Esophagus (tissue), 2 donors: ENCODE results near the gene CHML. TPM values are rescaled to one million over a fixed set of nuclear protein-coding genes. Genes with fewer than 3 reads are reported as not detected.
"Not testable (repeated sequence)": the region's sequence is repeated elsewhere in the genome, so short reads cannot be mapped to it uniquely, and the experiment has no call there.

Experiments used
- H3K27ac ChIP-seq, 2 donors: one replicate each; pipeline ENCODE4 v1.5.1; 2013; ENCODE audit warnings: low read depth in 2 of 2, mild to moderate bottlenecking in 2 of 2, inconsistent platforms in 1 of 2, low read length in 1 of 2, moderate library complexity in 1 of 2
- H3K27me3 ChIP-seq, 2 donors: one replicate each; pipeline ENCODE4 v1.6.1; 2013; ENCODE audit warnings: low read length in 2 of 2, control low read depth in 1 of 2, mild to moderate bottlenecking in 1 of 2; ENCODE audit not compliant: insufficient read depth in 2 of 2, control insufficient read depth in 1 of 2
- H3K36me3 ChIP-seq, 2 donors: one replicate each; pipeline ENCODE4 v1.6.1; 2013; ENCODE audit warnings: low read length in 1 of 2; ENCODE audit not compliant: control insufficient read depth in 2 of 2, insufficient read depth in 2 of 2
- H3K4me1 ChIP-seq, 2 donors: one replicate each; pipeline ENCODE4 v1.6.1; 2013; ENCODE audit warnings: low read length in 1 of 2; ENCODE audit not compliant: control insufficient read depth in 2 of 2, insufficient read depth in 2 of 2
- H3K4me3 ChIP-seq, 2 donors: one replicate each; pipeline ENCODE4 v1.5.1; 2013; ENCODE audit warnings: low read length in 2 of 2, mild to moderate bottlenecking in 2 of 2, low read depth in 1 of 2, moderate library complexity in 1 of 2
- H3K9me3 ChIP-seq, 2 donors: one replicate each; pipeline ENCODE4 v1.6.1; 2013; ENCODE audit warnings: mild to moderate bottlenecking in 2 of 2, low read depth in 1 of 2, low read length in 1 of 2, moderate library complexity in 1 of 2; ENCODE audit not compliant: control insufficient read depth in 2 of 2, insufficient read depth in 1 of 2
- WGBS, 2 donors: extraction: QIAGEN DNeasy Blood & Tissue Kit; methylation state at CpG; one replicate each; pipeline ENCODE4 v1.1.7; 2013; 5-methylcytosine and 5-hydroxymethylcytosine counted together
- polyA plus RNA-seq, 2 donors: library from polyadenylated mRNA; stranded (reverse); fragments of 200-250 nt; gene quantifications; one replicate each; pipeline ENCODE4 v1.2.3, GENCODE V29; 2013
- donor health status: healthy with polysubstance abuse.
- donor health status: Bipolar disorder and iron deficiency.

CHML gene
- polyA plus RNA-seq, 2 donors: 1.3 to 1.6 TPM

GRCh38 chr1:241674805-241675384 lies 34.7 kb upstream of the CHML start:
- no peaks in the 10 kb centered on the region for H3K4me1 ChIP-seq
- no peaks in the 10 kb centered on the region for H3K27me3 ChIP-seq
- H3K9me3 ChIP-seq: no peaks in the 10 kb centered on the region
- WGBS, 2 donors: 93 to 96% methylated on average over 1 of the region's 1 CpG
- no peak overlapping the region for H3K27ac ChIP-seq
- H3K36me3 ChIP-seq: no peaks in the 10 kb centered on the region
- no peak overlapping the region for H3K4me3 ChIP-seq

- Histone ChIP-seq H3K9me3 (no peaks in the 10 kb centered on the region), H3K27me3 (no peaks in the 10 kb centered on the region), H3K27ac (no peak overlapping the region), H3K36me3 (no peaks in the 10 kb centered on the region), H3K4me1 (no peaks in the 10 kb centered on the region), H3K4me3 (no peak overlapping the region)
- 70 to 78% methylated on average over 1 of the region's 1 CpG for WGBS, 2 donors
Measured at GRCh38 chr1:241672301-241672700, 32.1 kb upstream of the CHML start.

- H3K27ac ChIP-seq: no peak overlapping the region
- no peaks in the 10 kb centered on the region for H3K27me3 ChIP-seq
- no peaks in the 10 kb centered on the region for H3K36me3 ChIP-seq
- no peak overlapping the region for H3K4me3 ChIP-seq
- 85 to 89% methylated on average over 3 of the region's 3 CpGs for WGBS, 2 donors
- no peaks in the 10 kb centered on the region for H3K9me3 ChIP-seq
- H3K4me1 ChIP-seq: no peaks in the 10 kb centered on the region
Measured at GRCh38 chr1:241666419-241666818, 26.2 kb upstream of the CHML start.

GRCh38 chr1:241660424-241660972 lies 20.3 kb upstream of the CHML start:
- WGBS, 2 donors: 83 to 86% methylated on average over 5 of the region's 5 CpGs
- no peaks in the 10 kb centered on the region for H3K27me3 ChIP-seq
- H3K4me1 ChIP-seq: no peaks in the 10 kb centered on the region
- H3K4me3 ChIP-seq: no peak overlapping the region
- no peak overlapping the region for H3K27ac ChIP-seq
- no peaks in the 10 kb centered on the region for H3K9me3 ChIP-seq
- H3K36me3 ChIP-seq: no peaks in the 10 kb centered on the region

GRCh38 chr1:241659016-241659415 lies 18.8 kb upstream of the CHML start:
- H3K4me1 ChIP-seq: not testable (repeated sequence)

GRCh38 chr1:241658081-241658793 lies 18.1 kb upstream of the CHML start:
- Histone ChIP-seq H3K9me3 (no peaks in the 10 kb centered on the region), H3K27ac (no peak overlapping the region), H3K27me3 (no peaks in the 10 kb centered on the region), H3K4me3 (no peak overlapping the region), H3K36me3 (no peaks in the 10 kb centered on the region), H3K4me1 (no peaks in the 10 kb centered on the region)
- 89 to 94% methylated on average over 3 of the region's 3 CpGs for WGBS, 2 donors

More at GRCh38 chr1:241659016-241659415, 18.8 kb upstream of the CHML start:
- not testable (repeated sequence) for H3K27ac ChIP-seq, H3K4me3 ChIP-seq, H3K27me3 ChIP-seq, H3K9me3 ChIP-seq, H3K36me3 ChIP-seq
- WGBS, 2 donors: 85 to 93% methylated on average over 2 of the region's 2 CpGs

GRCh38 chr1:241654641-241655040 lies 14.5 kb upstream of the CHML start:
- H3K27me3 ChIP-seq: no peaks in the 10 kb centered on the region
- H3K4me3 ChIP-seq: no peak overlapping the region
- no peaks in the 10 kb centered on the region for H3K4me1 ChIP-seq
- H3K27ac ChIP-seq: no peak overlapping the region
- no peaks in the 10 kb centered on the region for H3K36me3 ChIP-seq
- H3K9me3 ChIP-seq: no peaks in the 10 kb centered on the region
- WGBS, 2 donors: 79 to 92% methylated on average over 1 of the region's 1 CpG

GRCh38 chr1:241654019-241654418 lies 13.8 kb upstream of the CHML start:
- H3K9me3 ChIP-seq: no peaks in the 10 kb centered on the region
- H3K4me1 ChIP-seq: no peaks in the 10 kb centered on the region
- no peaks in the 10 kb centered on the region for H3K36me3 ChIP-seq
- no peak overlapping the region for H3K4me3 ChIP-seq
- no peaks in the 10 kb centered on the region for H3K27me3 ChIP-seq
- 62 to 74% methylated on average over 1 of the region's 1 CpG for WGBS, 2 donors
- no peak overlapping the region for H3K27ac ChIP-seq

GRCh38 chr1:241652012-241652411 lies 11.8 kb upstream of the CHML start, which contains the start of gene WDR64:
Gene WDR64 (plus strand): TSS chr1:241652281. CDS start chr1:241652485, 204 bp downstream.
- H3K36me3 ChIP-seq: no peaks in the 10 kb centered on the region
- WGBS, 2 donors: 86 to 90% methylated on average over 4 of the region's 4 CpGs
- no peaks in the 10 kb centered on the region for H3K27me3 ChIP-seq
- no peaks in the 10 kb centered on the region for H3K9me3 ChIP-seq
- no peak within 1 kb of the TSS for H3K27ac ChIP-seq
- no peaks in the 10 kb centered on the region for H3K4me1 ChIP-seq
- no peak within 1 kb of the TSS for H3K4me3 ChIP-seq

GRCh38 chr1:241648159-241648558 lies 8.0 kb upstream of the CHML start:
- Histone ChIP-seq H3K4me3 (no peak overlapping the region), H3K27ac (no peak overlapping the region), H3K4me1 (peaks cover 0 to 3% of the 10 kb centered on the region in 2 donors), H3K9me3 (no peaks in the 10 kb centered on the region), H3K27me3 (no peaks in the 10 kb centered on the region), H3K36me3 (no peaks in the 10 kb centered on the region)
- 62 to 70% methylated on average over 1 of the region's 1 CpG for WGBS, 2 donors
